ENCODE data around the gene SFI1.

GRCh38 chr22:31574055-31574670 lies 77.8 kb downstream of the SFI1 start:
- no peak for TF ChIP-seq CTCF (IDR thresholded peaks at IDR 0.05)
- TF ChIP-seq EZH2 (IDR thresholded peaks at IDR 0.05; ENCODE audit: borderline replicate concordance, insufficient read depth, low read depth, low read length, poor library complexity, severe bottlenecking): no peak

All from B cell (primary cell).